ENCODE measurements around the gene PCYT1A.
A peak's percentile ranks its signal among the peaks of the same experiment; 100 is the strongest.
"Not testable (repeated sequence)": the region's sequence is repeated elsewhere in the genome, so short reads cannot be mapped to it uniquely, and the experiment has no call there.

Gene PCYT1A

GRCh38 chr3:196287440-196288140 is at the start of gene PCYT1A:
PCYT1A (minus strand) TSS chr3:196287726; CDS start chr3:196270531, 17,195 bp downstream.
- peak; percentile 99 for DNase-seq

GRCh38 chr3:196336319-196337145 is 49.0 kb upstream of the PCYT1A start:
- no peak for DNase-seq

GRCh38 chr3:196335503-196335948 is 48.0 kb upstream of the PCYT1A start:
- no peak for DNase-seq

- no peak for DNase-seq
These were observed 47.5 kb upstream of the PCYT1A start for GRCh38 chr3:196334982-196335381.

- no peak for DNase-seq
These were observed 44.6 kb upstream of the PCYT1A start for GRCh38 chr3:196332168-196332567.

- peak; percentile 33 for DNase-seq
These were observed 39.9 kb upstream of the PCYT1A start for GRCh38 chr3:196327405-196327804.

GRCh38 chr3:196326936-196327335 is 39.4 kb upstream of the PCYT1A start:
- DNase-seq, result no peak

GRCh38 chr3:196323691-196324090 is 36.2 kb upstream of the PCYT1A start:
- DNase-seq, result peak; percentile 89

GRCh38 chr3:196323016-196323415 is 35.5 kb upstream of the PCYT1A start:
- no peak for DNase-seq

- no peak for DNase-seq
These were observed 33.6 kb upstream of the PCYT1A start for GRCh38 chr3:196321162-196321561.

- no peak for DNase-seq
These were observed 32.6 kb upstream of the PCYT1A start for GRCh38 chr3:196320137-196320536.

GRCh38 chr3:196317687-196318467 is 30.4 kb upstream of the PCYT1A start, which contains the start of gene DYNLT2B:
DYNLT2B (minus strand) TSS chr3:196318240; CDS start chr3:196318152, 88 bp downstream.
- DNase-seq, result peak; percentile 96

GRCh38 chr3:196316799-196317686 is 29.5 kb upstream of the PCYT1A start:
- DNase-seq, result peak; percentile 80

- no peak for DNase-seq
These were observed 28.3 kb upstream of the PCYT1A start for GRCh38 chr3:196315821-196316220.

- no peak for DNase-seq
These were observed 27.1 kb upstream of the PCYT1A start for GRCh38 chr3:196314597-196314996.

- not testable (repeated sequence) for DNase-seq
These were observed 26.6 kb upstream of the PCYT1A start for GRCh38 chr3:196314086-196314485.

- not testable (repeated sequence) for DNase-seq
These were observed 15.4 kb upstream of the PCYT1A start for GRCh38 chr3:196302960-196303359.

GRCh38 chr3:196302551-196302950 is 15.0 kb upstream of the PCYT1A start:
- not testable (repeated sequence) for DNase-seq

- no peak for DNase-seq
These were observed 11.0 kb upstream of the PCYT1A start for GRCh38 chr3:196298521-196298920.

GRCh38 chr3:196292286-196292923 is 4.9 kb upstream of the PCYT1A start:
- DNase-seq, result no peak

- DNase-seq, result peak; percentile 84
These were observed 575 bp upstream of the PCYT1A start for GRCh38 chr3:196288141-196288460.

- peak; percentile 65 for DNase-seq
These were observed 461 bp downstream of the PCYT1A start for GRCh38 chr3:196287090-196287439.

All from NCI-H82 (cell line).